Measurements from ENCODE around the gene DRGX. TPM values are rescaled to one million over a fixed set of nuclear protein-coding genes. Genes with fewer than 3 reads are reported as not detected.

The DRGX gene
- total RNA-seq, 1 donor from 2014 or later, result 0.19 TPM

DNA sequence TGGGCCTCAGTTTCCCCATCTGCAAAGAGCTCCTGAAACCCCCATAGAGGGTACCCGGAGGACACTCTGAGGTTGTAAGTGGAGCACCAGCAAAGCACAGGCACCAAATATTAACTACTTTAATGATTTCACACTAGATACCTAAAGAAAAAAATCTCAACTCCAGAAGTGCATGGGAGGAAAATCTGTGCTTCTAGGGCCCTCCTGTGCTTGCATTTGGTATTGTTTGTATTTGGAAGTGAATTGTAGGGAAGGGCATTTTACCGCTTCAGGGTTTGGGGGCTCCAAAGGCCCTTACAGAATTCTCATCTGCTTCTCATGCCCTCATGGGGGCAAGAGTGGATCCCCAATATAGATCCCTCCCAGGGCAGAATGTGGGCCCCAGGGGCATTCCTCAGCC is 22.4 kb upstream of the DRGX start:
- TF ChIP-seq, protein P1, sequence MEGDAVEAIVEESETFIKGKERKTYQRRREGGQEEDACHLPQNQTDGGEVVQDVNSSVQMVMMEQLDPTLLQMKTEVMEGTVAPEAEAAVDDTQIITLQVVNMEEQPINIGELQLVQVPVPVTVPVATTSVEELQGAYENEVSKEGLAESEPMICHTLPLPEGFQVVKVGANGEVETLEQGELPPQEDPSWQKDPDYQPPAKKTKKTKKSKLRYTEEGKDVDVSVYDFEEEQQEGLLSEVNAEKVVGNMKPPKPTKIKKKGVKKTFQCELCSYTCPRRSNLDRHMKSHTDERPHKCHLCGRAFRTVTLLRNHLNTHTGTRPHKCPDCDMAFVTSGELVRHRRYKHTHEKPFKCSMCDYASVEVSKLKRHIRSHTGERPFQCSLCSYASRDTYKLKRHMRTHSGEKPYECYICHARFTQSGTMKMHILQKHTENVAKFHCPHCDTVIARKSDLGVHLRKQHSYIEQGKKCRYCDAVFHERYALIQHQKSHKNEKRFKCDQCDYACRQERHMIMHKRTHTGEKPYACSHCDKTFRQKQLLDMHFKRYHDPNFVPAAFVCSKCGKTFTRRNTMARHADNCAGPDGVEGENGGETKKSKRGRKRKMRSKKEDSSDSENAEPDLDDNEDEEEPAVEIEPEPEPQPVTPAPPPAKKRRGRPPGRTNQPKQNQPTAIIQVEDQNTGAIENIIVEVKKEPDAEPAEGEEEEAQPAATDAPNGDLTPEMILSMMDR (conservative IDR thresholded peaks at IDR 0.05), result peak; percentile 49
- H3K36me3 Mint-ChIP-seq (ENCODE audit: low read depth), result no peaks in the 10 kb centered on the region
- no peaks in the 10 kb centered on the region for H3K4me1 Mint-ChIP-seq
- no peaks in the 10 kb centered on the region for H3K9me3 Mint-ChIP-seq
- peaks cover 43% of the 10 kb centered on the region for H3K27me3 Mint-ChIP-seq (ENCODE audit: low read depth)
- DNase-seq (ENCODE audit: low read depth, low spot score), result no peak
- H3K4me3 Mint-ChIP-seq, result no peak overlapping the region
- H3K27ac Mint-ChIP-seq (ENCODE audit: unreplicated experiment), result no peak overlapping the region

DNA sequence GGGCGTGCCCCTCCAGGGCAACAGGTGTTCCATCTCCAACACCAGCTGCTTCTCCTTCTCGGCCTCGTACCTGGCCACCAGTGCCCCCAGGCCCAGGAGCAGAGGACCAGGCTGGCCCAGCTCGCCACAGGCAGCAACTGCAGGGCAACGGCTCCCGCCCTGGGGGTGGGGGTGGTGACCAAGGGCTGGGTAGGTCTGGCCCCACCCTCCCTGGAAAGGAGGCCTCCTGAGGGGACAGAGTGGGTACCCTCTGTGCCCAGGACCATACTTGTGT is 22.1 kb upstream of the DRGX start:
- H3K4me3 Mint-ChIP-seq, result no peak overlapping the region
- TF ChIP-seq, protein P1 (conservative IDR thresholded peaks at IDR 0.05), result no peak
- no peaks in the 10 kb centered on the region for H3K9me3 Mint-ChIP-seq
- peaks cover 41% of the 10 kb centered on the region for H3K27me3 Mint-ChIP-seq (ENCODE audit: low read depth)
- no peaks in the 10 kb centered on the region for H3K36me3 Mint-ChIP-seq (ENCODE audit: low read depth)
- no peak for DNase-seq (ENCODE audit: low read depth, low spot score)
- no peak overlapping the region for H3K27ac Mint-ChIP-seq (ENCODE audit: unreplicated experiment)
- no peaks in the 10 kb centered on the region for H3K4me1 Mint-ChIP-seq

DNA sequence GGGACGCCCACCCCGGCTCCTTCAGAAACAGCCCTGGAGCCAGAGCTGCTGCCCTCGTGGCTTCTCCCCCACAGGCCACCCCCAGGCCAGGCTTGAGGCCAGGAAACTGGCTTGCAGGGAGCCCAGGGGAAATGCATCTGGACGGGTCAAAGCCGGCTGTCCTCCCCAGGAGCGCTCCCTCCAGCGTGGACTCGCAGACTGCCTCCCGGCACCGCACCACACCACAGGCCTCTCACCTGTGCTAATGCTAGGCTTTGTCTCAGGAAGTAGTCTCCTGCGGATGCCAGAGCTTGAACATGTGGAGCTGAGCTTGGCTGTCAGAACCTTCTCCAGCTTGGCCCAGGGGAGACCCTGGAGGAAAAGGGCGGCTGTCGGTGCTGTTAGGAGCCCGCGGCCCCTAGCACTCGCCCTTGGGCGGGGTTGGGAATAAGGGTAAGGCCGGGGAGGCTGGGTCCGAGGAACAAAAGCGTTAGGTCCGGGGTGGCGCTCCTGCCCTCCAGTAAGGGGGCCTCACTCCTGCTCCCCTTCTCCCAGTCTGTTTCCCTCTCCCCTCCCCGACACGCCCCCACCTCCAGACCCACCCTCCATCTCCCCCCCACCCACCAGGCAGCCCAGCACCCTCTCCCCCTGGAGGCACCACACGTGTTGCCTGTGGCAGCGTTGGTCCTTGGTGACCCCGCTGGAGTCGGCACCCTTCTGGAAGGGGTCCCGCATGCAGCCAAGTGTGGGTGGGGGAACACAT is 21.6 kb upstream of the DRGX start:
- no peaks in the 10 kb centered on the region for H3K36me3 Mint-ChIP-seq (ENCODE audit: low read depth)
- H3K4me3 Mint-ChIP-seq, result no peak overlapping the region
- peaks cover 38% of the 10 kb centered on the region for H3K27me3 Mint-ChIP-seq (ENCODE audit: low read depth)
- DNase-seq (ENCODE audit: low read depth, low spot score), result no peak
- H3K9me3 Mint-ChIP-seq, result no peaks in the 10 kb centered on the region
- H3K27ac Mint-ChIP-seq (ENCODE audit: unreplicated experiment), result no peak overlapping the region
- H3K4me1 Mint-ChIP-seq, result no peaks in the 10 kb centered on the region
- TF ChIP-seq, protein P1 (conservative IDR thresholded peaks at IDR 0.05), result no peak

DNA sequence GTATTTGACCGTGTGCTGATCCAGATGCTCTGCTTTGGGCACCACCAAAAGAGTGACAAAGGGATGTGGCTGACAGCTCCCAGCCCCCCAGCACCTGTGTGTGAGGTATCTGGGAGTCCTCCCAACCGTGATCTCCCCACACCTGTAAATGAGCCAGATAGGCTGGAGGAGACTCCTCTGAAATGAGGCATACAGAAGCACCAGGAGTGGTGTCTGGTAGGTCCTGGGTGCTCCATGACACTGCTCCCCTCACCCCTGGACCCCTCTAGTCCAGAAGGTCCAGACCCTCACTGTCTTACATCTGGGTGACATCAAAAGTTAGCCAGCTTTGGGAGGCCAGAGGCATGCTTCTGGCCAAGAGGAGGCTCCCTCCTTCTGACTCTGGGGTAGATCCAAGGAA is 20.0 kb upstream of the DRGX start:
- no peaks in the 10 kb centered on the region for H3K4me1 Mint-ChIP-seq
- no peak overlapping the region for H3K4me3 Mint-ChIP-seq
- H3K9me3 Mint-ChIP-seq, result no peaks in the 10 kb centered on the region
- peaks cover 48% of the 10 kb centered on the region for H3K27me3 Mint-ChIP-seq (ENCODE audit: low read depth)
- H3K36me3 Mint-ChIP-seq (ENCODE audit: low read depth), result no peaks in the 10 kb centered on the region
- H3K27ac Mint-ChIP-seq (ENCODE audit: unreplicated experiment), result no peak overlapping the region
- no peak for DNase-seq (ENCODE audit: low read depth, low spot score)
- TF ChIP-seq, protein P1 (conservative IDR thresholded peaks at IDR 0.05), result no peak

DNA sequence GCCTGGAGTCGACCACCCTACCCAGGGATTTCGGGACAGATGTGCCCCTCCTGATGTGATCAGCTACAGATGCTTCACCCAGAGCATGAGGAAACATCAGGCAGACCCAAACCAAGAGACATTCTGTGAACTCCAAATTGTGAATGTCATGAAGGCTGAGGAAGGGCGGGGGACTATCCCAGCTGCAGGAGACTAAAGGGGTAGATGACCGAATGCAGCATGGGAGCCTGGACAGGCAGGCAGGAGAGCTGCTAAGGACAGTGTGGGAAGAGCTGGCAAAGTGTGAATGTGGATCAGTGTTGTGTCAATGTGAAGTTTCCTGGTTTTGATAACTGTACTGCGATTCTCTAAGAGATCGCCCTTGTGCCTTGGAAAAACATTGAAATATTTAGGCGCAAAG is 19.2 kb upstream of the DRGX start:
- Mint-ChIP-seq H3K36me3 (ENCODE audit: low read depth) (no peaks in the 10 kb centered on the region), H3K4me3 (no peak overlapping the region), H3K4me1 (no peaks in the 10 kb centered on the region), H3K9me3 (no peaks in the 10 kb centered on the region), H3K27me3 (ENCODE audit: low read depth) (peaks cover 48% of the 10 kb centered on the region), H3K27ac (ENCODE audit: unreplicated experiment) (no peak overlapping the region)
- DNase-seq (ENCODE audit: low read depth, low spot score), result no peak
- TF ChIP-seq, protein P1 (conservative IDR thresholded peaks at IDR 0.05), result no peak

All from neural crest cell (in vitro differentiated cells).